ENCODE measurements around the gene CROCC2. TPM values are rescaled to one million over a fixed set of nuclear protein-coding genes. Genes with fewer than 3 reads are reported as not detected.

CROCC2 gene
- total RNA-seq, 6 donors from 2014 or later = 0.23 to 17.8 (median 7.6) TPM

- ATAC-seq (ENCODE audit: low FRiP score in 2 of 2) (no peak), DNase-seq (peak in 1 of 2 donors; percentile 69)
- peaks cover 18 to 24% (median 21%) of the 10 kb centered on the region in 4 donors for H3K4me1 ChIP-seq
- H3K27me3 ChIP-seq = no peaks in the 10 kb centered on the region
- peak overlapping the region in 3 of 4 donors; percentile 13 to 42 (median 20) for H3K4me3 ChIP-seq
- H3K27ac ChIP-seq = peak overlapping the region in 1 of 4 donors; percentile 76
- 86 to 89% methylated on average over 14 to 28 of the region's 28 CpGs for WGBS, 2 donors
- TF ChIP-seq POLR2AphosphoS5 (IDR thresholded peaks at IDR 0.05) = no peak
- TF ChIP-seq POLR2A (IDR thresholded peaks at IDR 0.05) = no peak
- H3K36me3 ChIP-seq = no peaks in the 10 kb centered on the region
- H3K9me3 ChIP-seq = no peaks in the 10 kb centered on the region
These were observed 11.1 kb upstream of the CROCC2 start for GRCh38 chr2:240894836-240895558.

GRCh38 chr2:240895656-240896388, 10.3 kb upstream of the CROCC2 start, which contains the start of gene MAB21L4:
Gene MAB21L4, minus strand, starts transcription at chr2:240896156. Its CDS starts 159 bp downstream, at chr2:240895997.
- 70 to 92% methylated on average over 20 of the region's 24 CpGs for WGBS, 2 donors
- H3K4me3 ChIP-seq = peak within 1 kb of the TSS in 3 of 4 donors; percentile 13 to 42 (median 20)
- TF ChIP-seq POLR2AphosphoS5 (IDR thresholded peaks at IDR 0.05) (no peak), POLR2A (IDR thresholded peaks at IDR 0.05) (peak in 1 of 4 donors; percentile 26)
- H3K4me1 ChIP-seq = peaks cover 18 to 24% (median 21%) of the 10 kb centered on the region in 4 donors
- no peaks in the 10 kb centered on the region for H3K9me3 ChIP-seq
- ATAC-seq (ENCODE audit: low FRiP score in 2 of 2) = peak in 1 of 2 donors; percentile 67
- DNase-seq = peak; percentile 32 to 81
- H3K27ac ChIP-seq = peak within 1 kb of the TSS; percentile 62 to 77 (median 74)
- no peaks in the 10 kb centered on the region for H3K36me3 ChIP-seq
- no peaks in the 10 kb centered on the region for H3K27me3 ChIP-seq

- Histone ChIP-seq H3K4me1 (peaks cover 18 to 24% (median 21%) of the 10 kb centered on the region in 4 donors), H3K4me3 (peak overlapping the region in 1 of 4 donors; percentile 42), H3K36me3 (no peaks in the 10 kb centered on the region), H3K27me3 (no peaks in the 10 kb centered on the region), H3K27ac (peak overlapping the region; percentile 62 to 77 (median 74)), H3K9me3 (no peaks in the 10 kb centered on the region)
- TF ChIP-seq POLR2AphosphoS5 (IDR thresholded peaks at IDR 0.05) (no peak), CTCF (IDR thresholded peaks at IDR 0.05) (no peak), EP300 (IDR thresholded peaks at IDR 0.05) (no peak), POLR2A (IDR thresholded peaks at IDR 0.05) (no peak)
- WGBS, 2 donors = 89% methylated on average over 6 of the region's 7 CpGs; no CpG with 5 or more reads in 1 of the 2 donors
- DNase-seq (peak in 1 of 2 donors; percentile 54), ATAC-seq (ENCODE audit: low FRiP score in 2 of 2) (no peak)
These were observed 9.7 kb upstream of the CROCC2 start for GRCh38 chr2:240896394-240896793.

- peak in 1 of 2 donors; percentile 84 for DNase-seq
- H3K4me1 ChIP-seq = peaks cover 18 to 24% (median 21%) of the 10 kb centered on the region in 4 donors
- 80 to 86% methylated on average over 8 to 22 of the region's 23 CpGs for WGBS, 2 donors
- no peak overlapping the region for H3K4me3 ChIP-seq
- no peak for TF ChIP-seq EP300 (IDR thresholded peaks at IDR 0.05)
- TF ChIP-seq CTCF (IDR thresholded peaks at IDR 0.05) = no peak
- TF ChIP-seq POLR2AphosphoS5 (IDR thresholded peaks at IDR 0.05) = no peak
- no peak for TF ChIP-seq POLR2A (IDR thresholded peaks at IDR 0.05)
- H3K27me3 ChIP-seq = no peaks in the 10 kb centered on the region
- H3K36me3 ChIP-seq = no peaks in the 10 kb centered on the region
- peak overlapping the region in 3 of 4 donors; percentile 73 to 77 (median 76) for H3K27ac ChIP-seq
- no peaks in the 10 kb centered on the region for H3K9me3 ChIP-seq
- ATAC-seq (ENCODE audit: low FRiP score in 2 of 2) = peak in 1 of 2 donors; percentile 12
These were observed 9.1 kb upstream of the CROCC2 start for GRCh38 chr2:240896871-240897692.

GRCh38 chr2:240898108-240898730, 7.9 kb upstream of the CROCC2 start:
- Histone ChIP-seq H3K9me3 (no peaks in the 10 kb centered on the region), H3K4me1 (peaks cover 18 to 24% (median 22%) of the 10 kb centered on the region in 4 donors), H3K4me3 (no peak overlapping the region), H3K36me3 (no peaks in the 10 kb centered on the region), H3K27me3 (no peaks in the 10 kb centered on the region), H3K27ac (peak overlapping the region; percentile 60 to 77 (median 74))
- TF ChIP-seq EP300 (IDR thresholded peaks at IDR 0.05) (no peak), CTCF (IDR thresholded peaks at IDR 0.05) (no peak), POLR2AphosphoS5 (IDR thresholded peaks at IDR 0.05) (peak; percentile 6 to 11)
- DNase-seq (peak; percentile 32 to 62), ATAC-seq (ENCODE audit: low FRiP score in 2 of 2) (peak; percentile 2 to 50)
- WGBS, 2 donors = 34 to 62% methylated on average over 6 to 17 of the region's 17 CpGs
